HG02938 (cell line): ENCODE measurements around the gene OR2S2.

Experiments
- ATAC-seq: cut with Tn5 transposase; IDR thresholded peaks from one replicate; pipeline ENCODE4 v1.9.1; 2021; ENCODE audit warnings: mild to moderate bottlenecking, moderate library complexity; ENCODE audit not compliant: unreplicated experiment

The OR2S2 gene

GRCh38 chr9:35965011-35965410 lies 7.1 kb upstream of the OR2S2 start:
- no peak for ATAC-seq

GRCh38 chr9:35962126-35962906 lies 4.4 kb upstream of the OR2S2 start:
- ATAC-seq: no peak

GRCh38 chr9:35960039-35960655 lies 2.2 kb upstream of the OR2S2 start:
- ATAC-seq: no peak

GRCh38 chr9:35956651-35957050 lies 1.3 kb downstream of the OR2S2 start:
- ATAC-seq: no peak

GRCh38 chr9:35954942-35955546 lies 2.9 kb downstream of the OR2S2 start:
- ATAC-seq: no peak

- ATAC-seq: no peak
Observed at GRCh38 chr9:35952526-35953191, 5.3 kb downstream of the OR2S2 start.

GRCh38 chr9:35951736-35952135 lies 6.2 kb downstream of the OR2S2 start:
- no peak for ATAC-seq

- ATAC-seq: no peak
Observed at GRCh38 chr9:35948901-35949318, 9.0 kb downstream of the OR2S2 start.

- ATAC-seq: no peak
Observed at GRCh38 chr9:35948451-35948850, 9.5 kb downstream of the OR2S2 start.

- no peak for ATAC-seq
Observed at GRCh38 chr9:35945341-35946018, 12.5 kb downstream of the OR2S2 start.

- no peak for ATAC-seq
Observed at GRCh38 chr9:35944841-35945240, 13.1 kb downstream of the OR2S2 start.

- no peak for ATAC-seq
Observed at GRCh38 chr9:35944173-35944572, 13.8 kb downstream of the OR2S2 start.

- no peak for ATAC-seq
Observed at GRCh38 chr9:35942286-35942685, 15.7 kb downstream of the OR2S2 start.

- ATAC-seq: no peak
Observed at GRCh38 chr9:35940458-35941407, 17.2 kb downstream of the OR2S2 start.

- no peak for ATAC-seq
Observed at GRCh38 chr9:35939679-35940250, 18.2 kb downstream of the OR2S2 start.

- no peak for ATAC-seq
Observed at GRCh38 chr9:35938474-35939356, 19.2 kb downstream of the OR2S2 start.

GRCh38 chr9:35937227-35937626 lies 20.7 kb downstream of the OR2S2 start:
- ATAC-seq: no peak

GRCh38 chr9:35935755-35936509 lies 22.0 kb downstream of the OR2S2 start:
- ATAC-seq: no peak
